ENCODE measurements around the gene DENND2C. TPM values are rescaled to one million over a fixed set of nuclear protein-coding genes. Genes with fewer than 3 reads are reported as not detected.

The DENND2C gene
- total and polyA plus RNA-seq, 5 donors from 2014 or later = 0.11 to 2.2 (median 0.51) TPM; not detected in 1

- Histone ChIP-seq H3K9me3 (ENCODE audit: control insufficient read depth in 2 of 2, low read length in 2 of 2) (no peaks in the 10 kb centered on the region), H3K36me3 (ENCODE audit: control insufficient read depth, insufficient read depth, low read length) (no peaks in the 10 kb centered on the region), H3K27me3 (ENCODE audit: control insufficient read depth, insufficient read depth, low read length) (peaks cover 17% of the 10 kb centered on the region), H3K27ac (ENCODE audit: insufficient read depth, low read length, poor library complexity, severe bottlenecking) (no peak overlapping the region), H3K4me3 (ENCODE audit: low read depth, low read length) (no peak overlapping the region), H3K4me1 (ENCODE audit: control insufficient read depth, insufficient read depth, low read length, poor library complexity, severe bottlenecking) (no peaks in the 10 kb centered on the region)
- Mint-ChIP-seq H3K27ac (no peak overlapping the region), H3K27me3 (peaks cover 64% of the 10 kb centered on the region), H3K4me3 (no peak overlapping the region), H3K9me3 (peaks cover 0 to 2% (median 0%) of the 10 kb centered on the region in 7 donors), H3K36me3 (no peaks in the 10 kb centered on the region), H3K4me1 (no peaks in the 10 kb centered on the region)
- ATAC-seq (ENCODE audit: low read depth in 2 of 2) (no peak), DNase-seq (no peak)
Observed at GRCh38 chr1:114589122-114589521, 80.7 kb downstream of the DENND2C start.

- H3K9me3 Mint-ChIP-seq = peaks cover 0 to 3% (median 0%) of the 10 kb centered on the region in 7 donors
- no peaks in the 10 kb centered on the region for H3K36me3 Mint-ChIP-seq
- Histone ChIP-seq H3K36me3 (ENCODE audit: control insufficient read depth, insufficient read depth, low read length) (no peaks in the 10 kb centered on the region), H3K4me3 (ENCODE audit: low read depth, low read length) (no peak overlapping the region), H3K27ac (ENCODE audit: insufficient read depth, low read length, poor library complexity, severe bottlenecking) (no peak overlapping the region), H3K4me1 (ENCODE audit: control insufficient read depth, insufficient read depth, low read length, poor library complexity, severe bottlenecking) (no peaks in the 10 kb centered on the region), H3K9me3 (ENCODE audit: control insufficient read depth in 2 of 2, low read length in 2 of 2) (no peaks in the 10 kb centered on the region), H3K27me3 (ENCODE audit: control insufficient read depth, insufficient read depth, low read length) (peaks cover 13% of the 10 kb centered on the region)
- DNase-seq = no peak
- no peak overlapping the region for H3K4me3 Mint-ChIP-seq
- H3K27me3 Mint-ChIP-seq = peaks cover 62% of the 10 kb centered on the region
- no peak for ATAC-seq (ENCODE audit: low read depth in 2 of 2)
- H3K27ac Mint-ChIP-seq = no peak overlapping the region
- no peaks in the 10 kb centered on the region for H3K4me1 Mint-ChIP-seq
Observed at GRCh38 chr1:114588196-114588689, 81.6 kb downstream of the DENND2C start.

GRCh38 chr1:114587203-114587991 is 82.5 kb downstream of the DENND2C start:
- no peak for DNase-seq
- H3K4me3 ChIP-seq (ENCODE audit: low read depth, low read length) = no peak overlapping the region
- ATAC-seq (ENCODE audit: low read depth in 2 of 2) = no peak
- H3K27ac Mint-ChIP-seq = no peak overlapping the region
- H3K27me3 Mint-ChIP-seq = peaks cover 60% of the 10 kb centered on the region
- H3K36me3 Mint-ChIP-seq = no peaks in the 10 kb centered on the region
- H3K27ac ChIP-seq (ENCODE audit: insufficient read depth, low read length, poor library complexity, severe bottlenecking) = no peak overlapping the region
- H3K4me1 ChIP-seq (ENCODE audit: control insufficient read depth, insufficient read depth, low read length, poor library complexity, severe bottlenecking) = no peaks in the 10 kb centered on the region
- peaks cover 14% of the 10 kb centered on the region for H3K27me3 ChIP-seq (ENCODE audit: control insufficient read depth, insufficient read depth, low read length)
- no peaks in the 10 kb centered on the region for H3K36me3 ChIP-seq (ENCODE audit: control insufficient read depth, insufficient read depth, low read length)
- H3K4me1 Mint-ChIP-seq = peaks cover 0 to 2% (median under 1%) of the 10 kb centered on the region in 4 donors
- peaks cover 0 to 5% (median 0%) of the 10 kb centered on the region in 7 donors for H3K9me3 Mint-ChIP-seq
- H3K9me3 ChIP-seq (ENCODE audit: control insufficient read depth in 2 of 2, low read length in 2 of 2) = peaks cover 0 to 2% of the 10 kb centered on the region in 2 experiments
- no peak overlapping the region for H3K4me3 Mint-ChIP-seq

GRCh38 chr1:114586513-114587047 is 83.3 kb downstream of the DENND2C start:
- peaks cover 2 to 6% of the 10 kb centered on the region in 2 experiments for H3K9me3 ChIP-seq (ENCODE audit: control insufficient read depth in 2 of 2, low read length in 2 of 2)
- H3K27ac Mint-ChIP-seq = no peak overlapping the region
- DNase-seq (no peak), ATAC-seq (ENCODE audit: low read depth in 2 of 2) (no peak)
- H3K4me1 ChIP-seq (ENCODE audit: control insufficient read depth, insufficient read depth, low read length, poor library complexity, severe bottlenecking) = no peaks in the 10 kb centered on the region
- no peaks in the 10 kb centered on the region for H3K36me3 ChIP-seq (ENCODE audit: control insufficient read depth, insufficient read depth, low read length)
- no peaks in the 10 kb centered on the region for H3K36me3 Mint-ChIP-seq
- H3K4me3 ChIP-seq (ENCODE audit: low read depth, low read length) = no peak overlapping the region
- peaks cover 59% of the 10 kb centered on the region for H3K27me3 Mint-ChIP-seq
- no peak overlapping the region for H3K27ac ChIP-seq (ENCODE audit: insufficient read depth, low read length, poor library complexity, severe bottlenecking)
- peaks cover 15% of the 10 kb centered on the region for H3K27me3 ChIP-seq (ENCODE audit: control insufficient read depth, insufficient read depth, low read length)
- H3K4me3 Mint-ChIP-seq = no peak overlapping the region
- peaks cover 0 to 10% (median 5%) of the 10 kb centered on the region in 4 donors for H3K4me1 Mint-ChIP-seq
- peaks cover 0 to 5% (median 0%) of the 10 kb centered on the region in 7 donors for H3K9me3 Mint-ChIP-seq

GRCh38 chr1:114585231-114585630 is 84.6 kb downstream of the DENND2C start:
- Mint-ChIP-seq H3K27ac (no peak overlapping the region), H3K36me3 (no peaks in the 10 kb centered on the region), H3K27me3 (peaks cover 53% of the 10 kb centered on the region), H3K4me3 (no peak overlapping the region), H3K4me1 (peaks cover 0 to 21% (median 9%) of the 10 kb centered on the region in 4 donors), H3K9me3 (peaks cover 0 to 5% (median 0%) of the 10 kb centered on the region in 7 donors)
- DNase-seq (no peak), ATAC-seq (ENCODE audit: low read depth in 2 of 2) (no peak)
- no peak overlapping the region for H3K27ac ChIP-seq (ENCODE audit: insufficient read depth, low read length, poor library complexity, severe bottlenecking)
- peaks cover 2 to 6% of the 10 kb centered on the region in 2 experiments for H3K9me3 ChIP-seq (ENCODE audit: control insufficient read depth in 2 of 2, low read length in 2 of 2)
- H3K4me1 ChIP-seq (ENCODE audit: control insufficient read depth, insufficient read depth, low read length, poor library complexity, severe bottlenecking) = peaks cover 10% of the 10 kb centered on the region
- H3K36me3 ChIP-seq (ENCODE audit: control insufficient read depth, insufficient read depth, low read length) = no peaks in the 10 kb centered on the region
- no peak overlapping the region for H3K4me3 ChIP-seq (ENCODE audit: low read depth, low read length)
- H3K27me3 ChIP-seq (ENCODE audit: control insufficient read depth, insufficient read depth, low read length) = peaks cover 12% of the 10 kb centered on the region

GRCh38 chr1:114581335-114582287 is 88.2 kb downstream of the DENND2C start, which contains the start of gene BCAS2:
Gene BCAS2 (minus strand): TSS chr1:114581615. CDS start chr1:114581591, 24 bp downstream.
- peaks cover 0 to 4% (median 0%) of the 10 kb centered on the region in 7 donors for H3K9me3 Mint-ChIP-seq

GRCh38 chr1:114574365-114574764 is 95.5 kb downstream of the DENND2C start:
- no peaks in the 10 kb centered on the region for H3K27me3 ChIP-seq (ENCODE audit: control insufficient read depth, insufficient read depth, low read length)
- peaks cover 60% of the 10 kb centered on the region for H3K36me3 Mint-ChIP-seq
- H3K27ac ChIP-seq (ENCODE audit: insufficient read depth, low read length, poor library complexity, severe bottlenecking) = no peak overlapping the region
- H3K9me3 ChIP-seq (ENCODE audit: control insufficient read depth in 2 of 2, low read length in 2 of 2) = no peaks in the 10 kb centered on the region
- no peak overlapping the region for H3K4me3 Mint-ChIP-seq
- DNase-seq (no peak), ATAC-seq (ENCODE audit: low read depth in 2 of 2) (no peak)
- no peaks in the 10 kb centered on the region for H3K9me3 Mint-ChIP-seq
- peaks cover 14 to 37% (median 35%) of the 10 kb centered on the region in 4 donors for H3K4me1 Mint-ChIP-seq
- H3K27ac Mint-ChIP-seq = no peak overlapping the region
- no peaks in the 10 kb centered on the region for H3K27me3 Mint-ChIP-seq
- peaks cover 81% of the 10 kb centered on the region for H3K36me3 ChIP-seq (ENCODE audit: control insufficient read depth, insufficient read depth, low read length)
- H3K4me1 ChIP-seq (ENCODE audit: control insufficient read depth, insufficient read depth, low read length, poor library complexity, severe bottlenecking) = no peaks in the 10 kb centered on the region
- no peak overlapping the region for H3K4me3 ChIP-seq (ENCODE audit: low read depth, low read length)

More at GRCh38 chr1:114581335-114582287, 88.2 kb downstream of the DENND2C start, which contains the start of gene BCAS2:
- Mint-ChIP-seq H3K27me3 (peaks cover 19% of the 10 kb centered on the region), H3K36me3 (peaks cover 18% of the 10 kb centered on the region), H3K27ac (peak within 1 kb of the TSS; percentile 100), H3K4me3 (peak within 1 kb of the TSS; percentile 89 to 99 (median 96)), H3K4me1 (peaks cover 10 to 53% (median 26%) of the 10 kb centered on the region in 4 donors)
- ATAC-seq (ENCODE audit: low read depth in 2 of 2) (peak; percentile 96), DNase-seq (peak; percentile 93 to 99 (median 97))
- H3K27me3 ChIP-seq (ENCODE audit: control insufficient read depth, insufficient read depth, low read length) = peaks cover 8% of the 10 kb centered on the region
- H3K4me3 ChIP-seq (ENCODE audit: low read depth, low read length) = peak within 1 kb of the TSS; percentile 95
- H3K4me1 ChIP-seq (ENCODE audit: control insufficient read depth, insufficient read depth, low read length, poor library complexity, severe bottlenecking) = peaks cover 18% of the 10 kb centered on the region
- peaks cover 2 to 6% of the 10 kb centered on the region in 2 experiments for H3K9me3 ChIP-seq (ENCODE audit: control insufficient read depth in 2 of 2, low read length in 2 of 2)
- peak within 1 kb of the TSS; percentile 91 for H3K27ac ChIP-seq (ENCODE audit: insufficient read depth, low read length, poor library complexity, severe bottlenecking)
- H3K36me3 ChIP-seq (ENCODE audit: control insufficient read depth, insufficient read depth, low read length) = peaks cover 16% of the 10 kb centered on the region

Measured in CD4-positive, CD25-positive, alpha-beta regulatory T cell (primary cell).